ENCODE data around the gene TRMT44. TPM values are rescaled to one million over a fixed set of nuclear protein-coding genes. Genes with fewer than 3 reads are reported as not detected.

The TRMT44 gene
- total RNA-seq, 1 donor from 2014 or later = 23.9 TPM

DNA sequence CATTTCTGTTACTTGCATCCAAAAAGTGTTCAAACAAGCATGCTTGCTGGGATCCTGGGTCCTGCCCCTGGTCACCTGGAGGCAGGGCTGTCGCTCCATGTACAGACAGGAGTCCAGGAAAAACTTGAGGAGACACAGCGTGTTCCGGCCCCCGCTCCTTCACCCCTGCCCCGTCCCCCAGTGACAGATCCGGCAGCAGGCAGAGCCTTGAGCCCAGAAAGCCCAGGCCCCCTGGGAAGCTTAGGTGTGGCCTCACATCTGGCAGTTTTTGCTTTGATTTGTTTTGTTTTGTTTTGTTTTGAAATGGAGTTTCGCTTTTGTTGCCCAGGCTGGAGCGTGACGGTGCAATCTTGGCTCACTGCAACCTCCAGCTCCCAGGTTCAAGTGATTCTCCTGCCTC, 67.0 kb downstream of the TRMT44 start:
- ATAC-seq = no peak
- Histone ChIP-seq H3K27me3 (ENCODE audit: low read depth) (no peaks in the 10 kb centered on the region), H3K9me3 (no peaks in the 10 kb centered on the region), H3K4me3 (no peak overlapping the region), H3K36me3 (no peaks in the 10 kb centered on the region), H3K27ac (peak overlapping the region; percentile 65), H3K4me1 (peaks cover 41% of the 10 kb centered on the region)
- intact Hi-C loops (cut with DNase I) = no loop called here
- DNase-seq = no peak
- no peak for TF ChIP-seq CTCF (IDR thresholded peaks at IDR 0.05)

- DNase-seq (no peak), ATAC-seq (no peak)
- Histone ChIP-seq H3K4me1 (peaks cover 34% of the 10 kb centered on the region), H3K4me3 (no peak overlapping the region), H3K36me3 (no peaks in the 10 kb centered on the region), H3K27me3 (ENCODE audit: low read depth) (no peaks in the 10 kb centered on the region), H3K27ac (peak overlapping the region; percentile 65), H3K9me3 (no peaks in the 10 kb centered on the region)
- TF ChIP-seq CTCF (IDR thresholded peaks at IDR 0.05) = no peak
- intact Hi-C loops (cut with DNase I) = no loop called here
Measured at GRCh38 chr4:8508266-8508665, 67.7 kb downstream of the TRMT44 start.

GRCh38 chr4:8508740-8509139, 68.2 kb downstream of the TRMT44 start:
- H3K4me1 ChIP-seq = peaks cover 30% of the 10 kb centered on the region
- DNase-seq (no peak), ATAC-seq (no peak)
- H3K9me3 ChIP-seq = no peaks in the 10 kb centered on the region
- intact Hi-C loops (cut with DNase I) = no loop called here
- H3K36me3 ChIP-seq = no peaks in the 10 kb centered on the region
- H3K4me3 ChIP-seq = no peak overlapping the region
- H3K27me3 ChIP-seq (ENCODE audit: low read depth) = no peaks in the 10 kb centered on the region
- H3K27ac ChIP-seq = no peak overlapping the region
- no peak for TF ChIP-seq CTCF (IDR thresholded peaks at IDR 0.05)

DNA sequence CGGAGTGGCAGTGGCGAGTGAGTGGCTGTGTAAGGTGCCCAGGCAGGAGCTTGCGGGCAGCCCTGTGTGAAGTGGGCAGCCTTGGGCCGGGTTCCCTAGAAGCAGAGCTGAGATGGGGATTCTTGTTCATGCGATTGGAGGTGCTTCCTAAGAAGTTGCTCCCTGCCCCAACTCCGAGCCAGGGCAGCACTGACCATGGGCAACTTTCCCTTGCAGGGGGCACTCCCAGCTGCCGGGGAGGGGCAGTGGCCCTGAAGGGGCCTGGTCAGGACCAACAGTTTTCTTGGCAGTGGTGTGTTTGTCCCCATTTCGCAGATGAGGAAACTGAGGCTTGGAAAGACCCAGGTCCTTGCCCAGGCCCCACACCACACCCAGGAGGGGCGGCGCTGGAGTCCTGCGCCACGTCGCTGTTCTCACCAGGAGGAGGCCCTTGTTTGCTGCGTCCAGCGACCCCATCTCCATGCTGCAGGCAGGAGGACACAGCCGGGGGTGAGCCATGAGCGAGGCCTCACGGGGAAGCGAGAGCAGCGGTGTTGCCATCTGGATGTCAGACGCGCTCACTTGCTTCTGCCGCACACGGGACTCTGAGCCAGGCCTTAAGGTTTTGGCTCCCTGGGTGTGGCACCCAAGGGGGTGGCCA, 68.9 kb downstream of the TRMT44 start:
- ATAC-seq (no peak), DNase-seq (no peak)
- Histone ChIP-seq H3K9me3 (no peaks in the 10 kb centered on the region), H3K4me3 (no peak overlapping the region), H3K27ac (no peak overlapping the region), H3K36me3 (no peaks in the 10 kb centered on the region), H3K27me3 (ENCODE audit: low read depth) (no peaks in the 10 kb centered on the region), H3K4me1 (peaks cover 23% of the 10 kb centered on the region)
- no peak for TF ChIP-seq CTCF (IDR thresholded peaks at IDR 0.05)
- intact Hi-C loops (cut with DNase I) = no loop called here

DNA sequence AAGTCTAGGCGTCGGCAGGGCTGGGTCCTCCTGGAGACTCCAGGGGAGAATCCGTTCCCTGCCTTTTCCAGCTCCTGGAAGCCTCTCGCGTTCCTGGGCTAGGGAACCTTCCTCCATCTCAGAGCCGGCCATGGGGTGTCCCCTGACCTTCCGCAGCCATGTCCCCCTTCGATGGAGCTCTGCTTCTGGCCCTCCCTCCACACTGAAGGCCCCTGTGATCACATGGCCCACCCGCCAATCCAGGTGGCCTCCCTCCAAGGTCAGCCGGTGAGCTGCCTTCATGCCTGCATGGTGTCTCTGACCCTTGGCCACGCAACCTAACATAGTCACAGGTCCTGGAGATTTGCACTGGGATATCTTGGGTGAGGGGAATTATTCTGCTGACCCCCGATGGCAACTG, 69.6 kb downstream of the TRMT44 start:
- DNase-seq (no peak), ATAC-seq (no peak)
- intact Hi-C loops (cut with DNase I) = no loop called here
- Histone ChIP-seq H3K36me3 (no peaks in the 10 kb centered on the region), H3K4me3 (no peak overlapping the region), H3K4me1 (peaks cover 20% of the 10 kb centered on the region), H3K9me3 (no peaks in the 10 kb centered on the region), H3K27me3 (ENCODE audit: low read depth) (no peaks in the 10 kb centered on the region), H3K27ac (no peak overlapping the region)
- TF ChIP-seq CTCF (IDR thresholded peaks at IDR 0.05) = no peak

Measured in lower lobe of right lung (tissue), 2 donors.